NCI-H1417 (cell line): ENCODE data around the gene ZRANB1.

ENCODE experiments used
- DNase-seq, 3 experiments: peaks; one replicate each; lab custom pipeline; 2025; lab: John Stamatoyannopoulos, UW

The ZRANB1 gene

GRCh38 chr10:124993736-124994451 lies 52.0 kb downstream of the ZRANB1 start:
- DNase-seq: no peak

GRCh38 chr10:124994573-124995473 lies 52.9 kb downstream of the ZRANB1 start:
- DNase-seq: no peak

GRCh38 chr10:124995605-124996004 lies 53.7 kb downstream of the ZRANB1 start:
- DNase-seq: no peak

GRCh38 chr10:124996127-124996853 lies 54.4 kb downstream of the ZRANB1 start:
- DNase-seq: no peak

GRCh38 chr10:124996854-124997215 lies 54.9 kb downstream of the ZRANB1 start:
- DNase-seq: no peak

- DNase-seq: no peak
Measured at GRCh38 chr10:124997306-124997705, 55.4 kb downstream of the ZRANB1 start.

- no peak for DNase-seq
Measured at GRCh38 chr10:124997771-124998623, 56.1 kb downstream of the ZRANB1 start.

- DNase-seq: no peak
Measured at GRCh38 chr10:124998624-124999291, 56.8 kb downstream of the ZRANB1 start.

GRCh38 chr10:124999433-125000365 lies 57.8 kb downstream of the ZRANB1 start:
- no peak for DNase-seq

GRCh38 chr10:125000366-125001312 lies 58.7 kb downstream of the ZRANB1 start:
- no peak for DNase-seq

- no peak for DNase-seq
Measured at GRCh38 chr10:125001313-125002046, 59.6 kb downstream of the ZRANB1 start.

- DNase-seq: no peak
Measured at GRCh38 chr10:125002047-125002422, 60.1 kb downstream of the ZRANB1 start.

GRCh38 chr10:125002423-125003145 lies 60.7 kb downstream of the ZRANB1 start:
- DNase-seq: no peak

- no peak for DNase-seq
Measured at GRCh38 chr10:125003146-125003900, 61.4 kb downstream of the ZRANB1 start.

- DNase-seq: no peak
Measured at GRCh38 chr10:125003901-125004467, 62.1 kb downstream of the ZRANB1 start.

- DNase-seq: no peak
Measured at GRCh38 chr10:125004571-125005311, 62.8 kb downstream of the ZRANB1 start.
